HG03565 (cell line): ENCODE data around the gene CYTH4.

Source experiments
- ATAC-seq: cut with Tn5 transposase; IDR thresholded peaks from one replicate; pipeline ENCODE4 v1.9.1; 2021; ENCODE audit warnings: mild to moderate bottlenecking, moderate library complexity; ENCODE audit not compliant: unreplicated experiment

The CYTH4 gene

GRCh38 chr22:37343863-37344734, 61.8 kb downstream of the CYTH4 start:
- ATAC-seq = no peak

- no peak for ATAC-seq
Measured at GRCh38 chr22:37344735-37345449, 62.6 kb downstream of the CYTH4 start.

- no peak for ATAC-seq
Measured at GRCh38 chr22:37345863-37346504, 63.7 kb downstream of the CYTH4 start.

GRCh38 chr22:37346505-37346895, 64.2 kb downstream of the CYTH4 start:
- ATAC-seq = no peak

GRCh38 chr22:37349043-37349814, 66.9 kb downstream of the CYTH4 start:
- ATAC-seq = no peak

GRCh38 chr22:37351232-37351631, 68.9 kb downstream of the CYTH4 start:
- no peak for ATAC-seq

- ATAC-seq = no peak
Measured at GRCh38 chr22:37352481-37352880, 70.2 kb downstream of the CYTH4 start.

- no peak for ATAC-seq
Measured at GRCh38 chr22:37353839-37354238, 71.5 kb downstream of the CYTH4 start.

GRCh38 chr22:37354261-37354660, 72.0 kb downstream of the CYTH4 start:
- no peak for ATAC-seq

- no peak for ATAC-seq
Measured at GRCh38 chr22:37354670-37355069, 72.4 kb downstream of the CYTH4 start.

GRCh38 chr22:37355174-37355573, 72.9 kb downstream of the CYTH4 start:
- no peak for ATAC-seq

GRCh38 chr22:37356922-37357321, 74.6 kb downstream of the CYTH4 start:
- ATAC-seq = no peak

- no peak for ATAC-seq
Measured at GRCh38 chr22:37357446-37358075, 75.3 kb downstream of the CYTH4 start.

- no peak for ATAC-seq
Measured at GRCh38 chr22:37358386-37358785, 76.1 kb downstream of the CYTH4 start.

GRCh38 chr22:37358917-37359316, 76.6 kb downstream of the CYTH4 start:
- ATAC-seq = no peak

- no peak for ATAC-seq
Measured at GRCh38 chr22:37362621-37363020, 80.3 kb downstream of the CYTH4 start.

GRCh38 chr22:37363261-37363992, 81.1 kb downstream of the CYTH4 start:
- no peak for ATAC-seq
